Activated CD4-positive, alpha-beta memory T cell treated with anti-CD3 and anti-CD28 coated beads, Interleukin-2, amount 10 ng/mL, durations not matched to agents 7 days and 5 days (primary cell): Measurements from ENCODE around the gene ELL. TPM values are rescaled to one million over a fixed set of nuclear protein-coding genes. Genes with fewer than 3 reads are reported as not detected.
"Not testable (repeated sequence)": the region's sequence is repeated elsewhere in the genome, so short reads cannot be mapped to it uniquely, and the experiment has no call there.

Experiments used
- CTCF ChIA-PET: fragments of 350-600 bp; sonication (Branson Sonifier 250); formaldehyde crosslinking; loops from one replicate; lab custom pipeline; 2021; ENCODE audit warnings: antibody characterized with exemption, inconsistent platforms; lab: Charles Lee
- POLR2A ChIA-PET: fragments of 350-600 bp; sonication (Branson Sonifier 250); formaldehyde crosslinking; loops from one replicate; lab custom pipeline; 2021; ENCODE audit warnings: antibody characterized with exemption; lab: Charles Lee
- DNase-seq: peaks from one replicate; pipeline ENCODE4 v3.0.0-alpha.2; 2020
- H3K27ac Mint-ChIP-seq: one replicate; pipeline ENCODE4 v1.8.0; 2021; ENCODE audit warnings: mild to moderate bottlenecking, mixed read lengths
- H3K27me3 Mint-ChIP-seq: one replicate; pipeline ENCODE4 v1.8.0; 2021; ENCODE audit warnings: mixed read lengths
- H3K36me3 Mint-ChIP-seq: one replicate; pipeline ENCODE4 v1.8.0; 2021; ENCODE audit warnings: low read depth, mixed read lengths
- H3K4me1 Mint-ChIP-seq: one replicate; pipeline ENCODE4 v1.8.0; 2021; ENCODE audit warnings: mixed read lengths
- H3K4me3 Mint-ChIP-seq: one replicate; pipeline ENCODE4 v1.8.0; 2021; ENCODE audit warnings: mild to moderate bottlenecking, mixed read lengths
- H3K9me3 Mint-ChIP-seq: one replicate; pipeline ENCODE4 v1.8.0; 2021; ENCODE audit warnings: mixed read lengths
- total RNA-seq, 2 experiments: library from RNA; stranded (reverse); gene quantifications; one replicate each; pipeline ENCODE4 v1.2.3, GENCODE V29; 2021

ELL gene
- total RNA-seq, 2 experiments from 2014 or later, result 26.2 to 26.3 TPM

DNA sequence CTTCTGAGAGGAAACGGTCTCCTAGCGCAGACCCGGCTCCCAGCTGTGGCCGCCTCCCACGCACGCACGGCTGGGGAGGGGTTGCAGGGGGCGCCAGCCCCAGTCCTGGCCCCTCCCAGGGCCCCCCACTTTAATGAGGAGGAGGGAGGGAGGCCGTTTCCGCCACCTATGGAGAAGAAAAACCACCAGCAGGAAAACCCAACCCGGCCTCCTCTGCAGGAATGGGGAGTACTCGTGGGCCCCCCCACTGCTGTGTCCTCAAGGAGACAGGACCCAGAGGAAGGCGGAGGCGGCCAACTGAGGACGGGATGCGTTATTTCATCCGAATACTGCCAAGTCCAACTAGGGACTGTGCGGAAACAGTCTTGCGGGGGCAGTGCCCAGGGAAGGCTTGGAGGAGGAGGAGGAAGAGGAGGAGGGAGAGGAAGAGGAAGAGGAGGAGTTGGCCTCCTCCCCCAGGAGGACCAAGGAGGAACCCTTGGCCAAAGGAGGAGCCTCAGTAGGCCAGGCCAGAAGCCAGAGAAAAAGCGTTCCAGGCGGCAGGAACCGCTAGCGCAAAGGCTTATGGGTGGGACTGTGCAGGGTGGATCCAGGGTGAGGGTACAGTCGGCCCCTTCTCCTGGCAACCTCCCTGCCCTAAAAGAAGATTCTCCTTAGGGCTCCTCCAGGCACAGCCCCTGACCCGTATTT lies 106.5 kb downstream of the ELL start:
- Mint-ChIP-seq H3K4me3 (peak overlapping the region; percentile 53), H3K27ac (peak overlapping the region; percentile 78)

DNA sequence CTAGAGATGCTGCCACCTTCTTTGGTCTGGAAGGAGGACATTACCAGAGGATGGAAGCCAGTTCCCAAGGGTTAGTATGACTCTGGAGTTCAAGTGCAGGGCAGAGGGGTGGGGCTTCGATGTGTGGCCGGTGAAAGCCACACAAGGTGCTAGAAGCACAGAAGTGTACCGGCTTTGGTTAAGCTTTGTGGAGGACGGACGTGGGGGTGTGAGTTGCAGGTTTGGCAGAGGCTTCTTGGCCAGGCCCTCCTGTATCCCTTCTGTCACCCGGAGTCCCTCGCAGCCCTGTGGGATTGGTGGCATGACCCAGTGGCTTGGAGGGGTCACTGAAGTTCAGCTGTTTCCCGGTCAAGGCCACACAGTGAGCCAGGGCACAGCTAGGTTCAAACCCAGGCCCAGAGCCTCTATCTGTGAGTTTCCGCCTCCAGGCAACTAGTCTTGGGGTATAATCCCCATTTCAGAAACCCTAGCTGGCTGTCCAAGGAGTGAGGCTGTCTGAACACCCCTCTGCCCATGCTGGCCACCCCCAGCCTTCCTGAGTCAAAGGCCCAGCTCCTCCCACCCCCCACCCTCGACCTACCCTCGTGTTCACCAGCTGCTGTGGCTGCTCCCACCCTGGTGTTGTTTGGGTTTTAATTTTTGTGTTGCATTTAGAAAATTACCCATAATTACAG lies 107.2 kb downstream of the ELL start:
- ChIA-PET CTCF (interaction anchor here (0.6 to 6.5 kb wide), 7 partner anchors 27 to 930 kb away, joined by 3 to 58 read pairs (median 4); partner anchors contain the start of genes GDF15, JUND and RAB3A), POLR2A (interaction anchor here (0.5 to 9.6 kb wide), 8 partner anchors 8 to 418 kb away, joined by 3 to 115 read pairs (median 6); partner anchors contain the start of genes JUND, LSM4 and UPF1)
- Mint-ChIP-seq H3K27me3 (peaks cover 23% of the 10 kb centered on the region), H3K36me3 (no peaks in the 10 kb centered on the region), H3K9me3 (no peaks in the 10 kb centered on the region), H3K4me3 (no peak overlapping the region), H3K27ac (peak overlapping the region; percentile 64), H3K4me1 (peaks cover 56% of the 10 kb centered on the region)
- DNase-seq, result peak; percentile 60

More for the DNA sequence above, 106.5 kb downstream of the ELL start:
- CTCF ChIA-PET, result interaction anchor here (0.7 to 6.5 kb wide), 5 partner anchors 28 to 432 kb away, joined by 3 to 58 read pairs (median 16); partner anchors contain the start of genes GDF15 and JUND
- H3K9me3 Mint-ChIP-seq, result no peaks in the 10 kb centered on the region
- H3K27me3 Mint-ChIP-seq, result peaks cover 23% of the 10 kb centered on the region
- DNase-seq, result no peak
- H3K36me3 Mint-ChIP-seq, result peaks cover 3% of the 10 kb centered on the region
- peaks cover 58% of the 10 kb centered on the region for H3K4me1 Mint-ChIP-seq
- POLR2A ChIA-PET, result interaction anchor here (0.5 to 9.6 kb wide), 8 partner anchors 8 to 417 kb away, joined by 3 to 115 read pairs (median 6); partner anchors contain the start of genes JUND, LSM4 and UPF1

DNA sequence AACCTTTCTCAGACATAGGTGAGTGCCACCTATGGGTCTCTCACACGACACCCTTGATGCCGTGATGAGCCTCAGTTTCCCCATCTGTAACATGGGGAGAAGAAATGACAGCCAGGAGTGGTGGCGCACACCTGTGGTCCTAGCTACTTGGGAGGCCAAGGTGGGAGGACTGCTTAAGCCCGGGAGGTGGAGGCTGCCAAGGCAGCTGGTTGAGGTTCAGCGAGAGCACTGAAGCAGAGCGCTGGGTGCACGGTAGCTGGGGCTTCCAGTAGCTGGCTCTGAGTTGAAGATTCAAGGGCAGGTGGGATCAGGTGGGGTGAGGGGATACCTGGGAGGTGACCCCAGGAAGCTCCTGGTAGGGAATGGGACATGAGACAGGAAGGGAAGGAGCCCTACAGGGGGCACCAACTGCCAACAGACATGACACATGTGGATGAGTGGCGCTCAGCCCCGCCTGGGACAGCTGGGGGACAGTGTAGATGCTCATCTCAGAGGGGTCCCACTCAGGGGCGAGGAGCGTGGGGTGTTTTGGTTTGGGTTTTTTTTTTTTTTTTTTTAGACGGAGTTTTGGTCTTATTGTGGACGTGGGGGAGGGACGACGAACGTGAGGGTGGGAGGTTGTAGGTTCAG lies 109.1 kb downstream of the ELL start:
- Mint-ChIP-seq H3K27ac (no peak overlapping the region), H3K4me3 (no peak overlapping the region), H3K27me3 (peaks cover 23% of the 10 kb centered on the region), H3K36me3 (no peaks in the 10 kb centered on the region), H3K4me1 (peaks cover 43% of the 10 kb centered on the region), H3K9me3 (no peaks in the 10 kb centered on the region)
- CTCF ChIA-PET, result interaction anchor here (0.7 to 6.5 kb wide), 9 partner anchors 8 to 220 kb away, joined by 3 to 58 read pairs (median 6); partner anchors contain the start of genes GDF15, JUND and RAB3A
- no peak for DNase-seq
- POLR2A ChIA-PET, result interaction anchor here (1.2 to 2.5 kb wide), 5 partner anchors 9 to 208 kb away, joined by 3 to 9 read pairs (median 5); partner anchors contain the start of gene RAB3A

DNA sequence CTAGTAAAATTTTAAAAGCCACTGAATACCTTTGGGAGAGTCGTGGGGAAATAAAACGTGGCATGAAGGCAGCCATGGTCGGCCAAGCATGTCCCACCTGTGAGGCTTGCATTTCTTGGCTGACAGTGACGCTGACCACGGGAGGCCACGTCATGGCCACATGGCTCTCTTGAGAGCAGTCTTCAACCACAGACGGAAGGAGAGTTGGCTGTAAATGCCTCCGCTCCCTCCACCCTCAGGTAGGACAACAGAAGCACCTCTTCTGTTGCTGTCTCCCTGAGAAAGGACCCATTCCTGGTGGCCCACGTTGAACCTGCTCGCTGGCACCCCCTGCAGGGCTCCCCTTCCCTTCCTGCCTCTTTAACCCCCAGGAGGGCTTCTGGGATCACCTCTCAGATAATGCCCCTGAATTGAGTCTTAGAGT lies 113.8 kb downstream of the ELL start:
- Mint-ChIP-seq H3K4me3 (no peak overlapping the region), H3K4me1 (peaks cover 7% of the 10 kb centered on the region), H3K36me3 (no peaks in the 10 kb centered on the region), H3K27ac (no peak overlapping the region), H3K27me3 (peaks cover 10% of the 10 kb centered on the region), H3K9me3 (no peaks in the 10 kb centered on the region)
- ChIA-PET POLR2A (no interaction called here), CTCF (no interaction called here)
- no peak for DNase-seq

DNA sequence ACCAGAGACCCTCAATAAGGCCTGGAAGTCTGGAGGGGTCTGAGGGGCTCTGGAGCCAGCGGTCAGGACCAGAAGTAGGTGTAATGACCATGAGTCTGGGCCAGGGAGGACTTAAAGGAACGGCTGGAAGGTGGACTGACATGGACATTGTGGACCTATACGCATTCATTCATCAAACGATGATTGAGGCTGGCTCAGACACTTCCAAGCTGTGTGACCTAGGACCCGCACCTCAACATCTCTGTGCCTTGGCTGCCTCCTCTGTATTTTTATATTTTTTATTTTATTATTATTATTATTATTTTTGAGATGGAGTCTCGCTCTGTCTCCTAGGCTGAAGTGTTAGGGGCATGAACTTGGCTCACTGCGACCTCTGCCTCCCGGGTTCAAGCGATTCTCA lies 115.1 kb downstream of the ELL start:
- H3K27me3 Mint-ChIP-seq, result peaks cover 5% of the 10 kb centered on the region
- POLR2A ChIA-PET, result no interaction called here
- CTCF ChIA-PET, result interaction anchor here (0.7 to 1.1 kb wide), 2 partner anchors 127 to 214 kb away, joined by 3 read pairs; partner anchors contain the start of gene MPV17L2
- peaks cover 7% of the 10 kb centered on the region for H3K4me1 Mint-ChIP-seq
- no peaks in the 10 kb centered on the region for H3K36me3 Mint-ChIP-seq
- DNase-seq, result no peak
- no peaks in the 10 kb centered on the region for H3K9me3 Mint-ChIP-seq
- no peak overlapping the region for H3K27ac Mint-ChIP-seq
- H3K4me3 Mint-ChIP-seq, result no peak overlapping the region

DNA sequence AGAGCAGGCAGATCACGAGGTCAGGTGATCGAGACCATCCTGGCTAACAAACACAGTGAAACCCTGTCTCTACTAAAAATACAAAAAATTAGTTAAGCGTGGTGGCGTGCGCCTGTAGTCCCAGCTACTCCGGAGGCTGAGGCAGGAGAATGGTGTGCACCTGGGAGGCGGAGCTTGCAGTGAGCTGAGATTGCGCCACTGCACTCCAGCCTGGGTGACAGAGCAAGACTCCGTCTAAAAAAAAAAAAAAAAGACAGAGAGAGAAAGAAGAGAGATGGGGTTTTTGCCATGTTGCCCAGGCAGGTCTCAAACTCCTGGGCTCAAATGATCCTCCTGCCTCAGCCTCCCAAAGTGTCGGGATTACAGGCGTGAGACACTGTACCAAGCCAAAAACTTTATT lies 116.1 kb downstream of the ELL start:
- CTCF ChIA-PET, result interaction anchor here (0.6 to 0.7 kb wide), 3 partner anchors 17 to 161 kb away, joined by 3 to 5 read pairs (median 3); no protein-coding TSS in a partner anchor

DNA sequence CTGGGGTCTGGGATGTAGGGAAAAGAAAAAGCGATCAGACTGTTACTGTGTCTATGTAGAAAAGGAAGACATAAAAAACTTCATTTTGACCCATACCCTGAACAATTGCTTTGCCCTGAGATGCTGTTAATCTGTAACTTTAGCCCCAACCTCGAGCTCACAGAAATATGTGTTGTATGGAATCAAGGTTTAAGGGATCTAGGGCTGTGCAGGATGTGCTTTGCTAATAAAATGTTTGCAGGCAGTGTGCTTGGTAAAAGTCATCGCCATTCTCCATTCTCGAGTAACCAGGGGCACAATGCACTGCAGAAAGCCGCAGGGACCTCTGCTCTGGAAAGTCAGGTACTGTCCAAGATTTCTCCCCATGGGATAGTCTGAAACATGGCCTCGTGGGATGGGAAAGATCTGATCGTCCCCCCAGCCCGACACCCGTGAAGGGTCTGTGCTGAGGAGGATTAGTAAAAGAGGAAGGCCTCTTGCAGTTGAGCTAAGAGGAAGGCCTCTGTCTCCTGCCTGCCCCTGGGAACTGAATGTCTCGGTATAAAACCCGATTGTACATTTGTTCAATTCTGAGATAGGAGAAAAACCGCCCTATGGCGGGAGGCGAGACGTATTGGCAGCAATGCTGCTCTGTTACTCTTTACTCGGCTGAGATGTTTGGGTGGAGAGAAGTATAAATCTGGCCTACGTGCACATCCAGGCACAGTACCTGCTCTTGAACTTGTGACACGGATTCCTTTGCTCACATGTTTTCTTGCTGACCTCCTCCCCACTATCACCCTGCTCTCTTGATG lies 119.2 kb downstream of the ELL start:
- CTCF ChIA-PET, result interaction anchor here (1.3 kb wide), 1 partner anchor 14 kb away, joined by 3 read pairs; no protein-coding TSS in a partner anchor
- not testable (repeated sequence) for H3K4me3 Mint-ChIP-seq, H3K27ac Mint-ChIP-seq, H3K27me3 Mint-ChIP-seq, H3K36me3 Mint-ChIP-seq, H3K9me3 Mint-ChIP-seq, DNase-seq
- POLR2A ChIA-PET, result interaction anchor here (1.2 kb wide), 1 partner anchor 14 kb away, joined by 3 read pairs; no protein-coding TSS in a partner anchor
- H3K4me1 Mint-ChIP-seq, result peaks cover 13% of the 10 kb centered on the region

More for the DNA sequence above, 116.1 kb downstream of the ELL start:
- H3K36me3 Mint-ChIP-seq, H3K4me3 Mint-ChIP-seq, POLR2A ChIA-PET, H3K27me3 Mint-ChIP-seq, H3K9me3 Mint-ChIP-seq, H3K27ac Mint-ChIP-seq, DNase-seq: not testable (repeated sequence)
- peaks cover 15% of the 10 kb centered on the region for H3K4me1 Mint-ChIP-seq

DNA sequence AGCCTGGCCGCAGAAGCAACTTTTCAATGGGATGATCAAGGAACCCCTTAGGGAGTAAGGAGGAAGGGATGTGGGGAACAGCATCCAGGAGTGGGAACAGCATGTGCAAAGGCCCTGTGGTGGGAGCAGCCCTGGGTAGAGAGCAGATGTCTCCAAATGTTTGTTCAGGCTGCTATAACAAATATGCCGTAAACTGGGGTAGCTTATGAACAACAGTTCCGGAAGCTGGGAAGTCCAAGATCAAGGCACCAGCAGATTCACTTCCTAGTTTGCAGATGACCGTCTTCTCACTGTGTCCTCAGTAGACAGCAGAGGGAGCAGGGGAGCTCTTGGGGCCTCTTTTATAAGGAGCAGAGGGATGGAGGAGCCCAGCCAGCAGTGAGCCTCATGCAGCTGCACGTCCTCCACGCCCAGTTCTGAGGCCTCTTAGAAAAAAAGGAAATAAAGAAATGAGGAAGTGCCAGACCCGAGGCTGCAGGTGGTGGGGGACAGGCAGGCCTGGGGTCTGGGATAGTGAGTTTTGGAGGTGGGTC lies 120.2 kb downstream of the ELL start:
- Mint-ChIP-seq H3K27me3 (peaks cover 15% of the 10 kb centered on the region), H3K4me1 (peaks cover 16% of the 10 kb centered on the region), H3K27ac (no peak overlapping the region), H3K9me3 (no peaks in the 10 kb centered on the region), H3K36me3 (no peaks in the 10 kb centered on the region), H3K4me3 (no peak overlapping the region)
- CTCF ChIA-PET, result interaction anchor here (0.9 to 2.6 kb wide), 4 partner anchors 9 to 73 kb away, joined by 3 to 9 read pairs (median 4); no protein-coding TSS in a partner anchor
- POLR2A ChIA-PET, result interaction anchor here (1.2 kb wide), 1 partner anchor 15 kb away, joined by 3 read pairs; no protein-coding TSS in a partner anchor
- DNase-seq, result no peak

DNA sequence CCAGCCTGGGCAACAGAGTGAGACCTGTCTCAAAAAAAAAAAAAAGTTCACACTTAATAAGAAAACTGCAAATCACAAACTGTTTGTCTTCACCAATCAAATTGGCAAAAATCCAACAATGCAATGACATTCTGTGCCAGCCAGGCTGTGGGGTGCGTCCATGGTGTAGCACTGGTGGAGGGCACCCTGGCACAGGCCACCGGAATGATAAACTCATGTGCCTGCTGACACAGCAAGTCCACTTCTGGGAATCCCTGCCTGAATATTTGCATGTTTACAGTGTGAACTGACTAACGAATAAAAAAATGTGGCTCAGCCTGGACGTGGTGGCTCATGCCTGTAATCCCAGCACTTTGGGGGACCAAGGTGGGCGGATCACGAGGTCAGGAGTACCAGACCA lies 122.9 kb downstream of the ELL start:
- no peak overlapping the region for H3K4me3 Mint-ChIP-seq
- H3K9me3 Mint-ChIP-seq, result no peaks in the 10 kb centered on the region
- peaks cover 18% of the 10 kb centered on the region for H3K27me3 Mint-ChIP-seq
- POLR2A ChIA-PET, result no interaction called here
- H3K4me1 Mint-ChIP-seq, result peaks cover 16% of the 10 kb centered on the region
- H3K27ac Mint-ChIP-seq, result no peak overlapping the region
- H3K36me3 Mint-ChIP-seq, result no peaks in the 10 kb centered on the region
- no peak for DNase-seq
- CTCF ChIA-PET, result no interaction called here

DNA sequence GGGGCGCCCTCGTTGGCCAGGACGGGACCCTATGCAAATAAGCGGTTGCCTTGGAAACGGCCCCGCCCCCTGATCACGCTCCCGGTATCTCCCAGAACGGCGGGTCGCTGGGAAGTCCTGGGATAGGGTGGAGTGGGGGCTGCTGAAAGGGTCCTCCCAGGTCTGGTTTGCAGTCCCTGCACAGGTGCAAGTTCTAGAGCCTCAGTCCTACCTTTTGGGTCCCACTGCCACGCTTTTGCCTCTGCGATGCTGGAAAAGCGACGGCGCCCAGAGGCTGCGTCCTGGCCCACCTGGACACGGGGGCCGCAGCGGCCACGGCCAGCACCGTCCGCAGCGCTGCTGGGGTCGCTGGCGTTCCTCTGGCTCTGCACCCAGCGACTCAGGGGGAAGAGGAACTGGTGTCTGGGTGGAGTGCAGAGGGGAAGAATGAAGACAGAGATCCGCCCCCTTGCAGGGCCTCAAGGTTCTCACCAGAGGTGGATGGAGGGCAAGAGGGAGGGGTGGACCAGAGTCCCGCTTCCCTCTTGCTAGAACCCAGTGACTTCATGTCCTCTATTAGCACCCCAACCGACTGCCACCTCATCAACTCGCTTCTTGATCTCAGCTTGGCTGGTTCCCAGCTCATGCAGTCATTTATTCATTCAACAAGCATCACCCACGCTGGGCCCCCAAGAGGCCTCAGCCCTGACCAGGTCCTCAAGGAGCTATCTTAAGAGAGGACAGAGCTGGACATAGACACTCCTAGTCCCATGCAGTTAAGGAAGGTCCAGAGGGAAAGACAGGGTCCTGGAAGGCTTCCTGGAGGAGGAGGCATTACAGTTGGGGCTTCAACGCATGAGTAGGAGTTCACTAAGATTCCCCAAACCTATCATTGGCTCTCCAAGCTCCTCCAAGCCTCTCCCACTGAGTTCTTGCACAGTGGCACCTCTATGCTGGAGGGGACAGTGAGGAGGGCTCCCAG lies 124.3 kb downstream of the ELL start, which contains the start of gene LRRC25:
Gene LRRC25, minus strand, starts transcription at position 381 of the 961 bp plus-strand sequence. CDS start 659 bp downstream, outside the sequence.
- Mint-ChIP-seq H3K4me3 (no peak within 1 kb of the TSS), H3K27me3 (peaks cover 22% of the 10 kb centered on the region), H3K27ac (no peak within 1 kb of the TSS), H3K36me3 (no peaks in the 10 kb centered on the region), H3K9me3 (no peaks in the 10 kb centered on the region), H3K4me1 (peaks cover 16% of the 10 kb centered on the region)
- ChIA-PET CTCF (interaction anchor here (0.6 to 1.4 kb wide), 3 partner anchors 9 to 119 kb away, joined by 3 to 14 read pairs (median 3); no protein-coding TSS in a partner anchor), POLR2A (interaction anchor here (0.8 kb wide), 1 partner anchor 152 kb away, joined by 3 read pairs; no protein-coding TSS in a partner anchor)
- DNase-seq, result no peak
